Effector memory CD4-positive, alpha-beta T cell (primary cell): Measurements from ENCODE around the gene PFDN5.

Experiments used
- DNase-seq, 3 donors: peaks; one replicate each; pipeline ENCODE4 v3.0.0-alpha.2; 2020
- H3K27ac ChIP-seq: 2 replicates; pipeline ENCODE4 v1.7.0; 2013; ENCODE audit warnings: mild to moderate bottlenecking, low read length, moderate library complexity; ENCODE audit not compliant: insufficient read depth, poor library complexity, severe bottlenecking
- H3K27me3 ChIP-seq: replicated peaks from 2 replicates; pipeline ENCODE4 v1.7.0; 2013; ENCODE audit warnings: mild to moderate bottlenecking, low read length; ENCODE audit not compliant: insufficient read depth, control insufficient read depth, poor library complexity, severe bottlenecking
- H3K36me3 ChIP-seq: 2 replicates; pipeline ENCODE4 v1.7.0; 2013; ENCODE audit warnings: mild to moderate bottlenecking, low read length, moderate library complexity; ENCODE audit not compliant: control insufficient read depth, insufficient read depth
- H3K4me1 ChIP-seq: 2 replicates; pipeline ENCODE4 v1.7.0; 2013; ENCODE audit warnings: low read length, mild to moderate bottlenecking; ENCODE audit not compliant: control insufficient read depth, insufficient read depth, poor library complexity, severe bottlenecking
- H3K4me3 ChIP-seq: 2 replicates; pipeline ENCODE4 v1.7.0; 2013; ENCODE audit warnings: low read length, low read depth, mild to moderate bottlenecking; ENCODE audit not compliant: insufficient read depth, poor library complexity, severe bottlenecking
- H3K9me3 ChIP-seq: 2 replicates; pipeline ENCODE4 v1.7.0; 2013; ENCODE audit warnings: mild to moderate bottlenecking, low read length, moderate library complexity; ENCODE audit not compliant: control insufficient read depth

The PFDN5 gene

DNA sequence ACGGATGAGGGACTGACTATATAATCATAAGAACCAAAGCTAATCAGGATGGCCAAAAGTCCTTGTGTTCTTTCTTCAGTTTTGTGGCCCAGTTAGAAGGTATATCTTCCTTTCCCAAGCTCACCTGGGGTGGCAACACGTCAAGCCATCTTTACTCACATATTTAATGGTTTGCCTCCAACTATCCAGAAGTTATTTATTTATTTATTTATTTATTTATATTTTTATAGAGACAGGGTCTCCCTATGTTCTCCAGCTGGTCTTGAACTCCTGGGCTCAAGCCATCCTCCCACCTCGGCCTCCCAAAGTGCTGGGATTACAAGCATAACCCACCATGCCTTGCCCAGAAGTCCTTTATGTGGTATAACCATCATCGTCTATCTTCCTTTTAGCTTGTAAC lies 52.6 kb downstream of the PFDN5 start:
- no peaks in the 10 kb centered on the region for H3K27me3 ChIP-seq
- H3K9me3 ChIP-seq, result no peaks in the 10 kb centered on the region
- peaks cover 10% of the 10 kb centered on the region for H3K4me1 ChIP-seq
- DNase-seq, result no peak
- H3K27ac ChIP-seq, result no peak overlapping the region
- no peaks in the 10 kb centered on the region for H3K36me3 ChIP-seq
- no peak overlapping the region for H3K4me3 ChIP-seq
